Colonic mucosa (tissue), 4 donors: ENCODE measurements around the gene RFTN1. TPM values are rescaled to one million over a fixed set of nuclear protein-coding genes. Genes with fewer than 3 reads are reported as not detected.

ENCODE experiments used
- DNase-seq: peaks from one replicate; pipeline ENCODE4 v3.0.0-alpha.2; 2020
- H3K27ac ChIP-seq: fragments of 200-600 bp; one replicate; pipeline ENCODE4 v1.8.0; 2021
- H3K27me3 ChIP-seq: fragments of 200-600 bp; one replicate; pipeline ENCODE4 v1.8.0; 2021
- H3K36me3 ChIP-seq: fragments of 200-600 bp; one replicate; pipeline ENCODE4 v1.8.0; 2021
- H3K4me1 ChIP-seq: fragments of 200-600 bp; one replicate; pipeline ENCODE4 v1.8.0; 2021; ENCODE audit warnings: mild to moderate bottlenecking
- H3K4me3 ChIP-seq: fragments of 200-600 bp; one replicate; pipeline ENCODE4 v1.8.0; 2021
- H3K9ac ChIP-seq, 2 donors: one replicate each; pipeline ENCODE4 v1.7.0; 2013; ENCODE audit warnings: control low read depth in 2 of 2, low read depth in 2 of 2, low read length in 2 of 2
- H3K9me3 ChIP-seq: fragments of 200-600 bp; one replicate; pipeline ENCODE4 v1.8.0; 2021
- CTCF ChIP-seq: fragments of 200-600 bp; IDR thresholded peaks from one replicate; pipeline ENCODE4 v1.8.0; 2022; ENCODE audit warnings: antibody characterized with exemption, mild to moderate bottlenecking
- intact Hi-C: fragments of 100-400 bp; cut with DNase I; formaldehyde crosslinking; loops from one replicate; pipeline ENCODE4 v1.14.1; 2022
- total RNA-seq, 2 donors: library from RNA; stranded (reverse); fragmentation: NEBNext Ultra II Directional in 1 of 2; extraction: Animal tissue kit (Norgen Biotek cat#: 25700) in 1 of 2; gene quantifications; one replicate each; pipeline ENCODE4 v1.2.1, GENCODE V29; 2021
- donor health status: healthy.
- donor health status: DM: no; HTN: no; CAD: no.
- donor health status: DM: no; HTN: no; CAD: no.

RFTN1 gene
- total RNA-seq, 2 donors from 2014 or later = 4.0 to 10.2 TPM

GRCh38 chr3:16349986-16350596 lies 163.4 kb downstream of the RFTN1 start:
- H3K27me3 ChIP-seq = no peaks in the 10 kb centered on the region
- H3K9ac ChIP-seq = no peak overlapping the region
- H3K36me3 ChIP-seq = no peaks in the 10 kb centered on the region
- H3K4me3 ChIP-seq = no peak overlapping the region
- no peaks in the 10 kb centered on the region for H3K4me1 ChIP-seq
- TF ChIP-seq CTCF = no peak
- H3K27ac ChIP-seq = no peak overlapping the region
- DNase-seq = no peak
- intact Hi-C loops = no loop called here
- H3K9me3 ChIP-seq = no peaks in the 10 kb centered on the region

- H3K27ac ChIP-seq = no peak overlapping the region
- no peak overlapping the region for H3K9ac ChIP-seq
- no peaks in the 10 kb centered on the region for H3K9me3 ChIP-seq
- no peaks in the 10 kb centered on the region for H3K27me3 ChIP-seq
- no peak for TF ChIP-seq CTCF
- intact Hi-C loops = no loop called here
- no peak for DNase-seq
- H3K36me3 ChIP-seq = no peaks in the 10 kb centered on the region
- no peaks in the 10 kb centered on the region for H3K4me1 ChIP-seq
- H3K4me3 ChIP-seq = no peak overlapping the region
Observed at GRCh38 chr3:16347548-16347947, 166.0 kb downstream of the RFTN1 start.

- Histone ChIP-seq H3K27me3 (no peaks in the 10 kb centered on the region), H3K9me3 (no peaks in the 10 kb centered on the region), H3K27ac (no peak overlapping the region), H3K36me3 (no peaks in the 10 kb centered on the region), H3K4me1 (no peaks in the 10 kb centered on the region), H3K4me3 (no peak overlapping the region), H3K9ac (no peak overlapping the region)
- no peak for DNase-seq
- TF ChIP-seq CTCF = no peak
- intact Hi-C loops = no loop called here
Observed at GRCh38 chr3:16346413-16347081, 167.0 kb downstream of the RFTN1 start.

GRCh38 chr3:16343101-16343500 lies 170.4 kb downstream of the RFTN1 start:
- no peaks in the 10 kb centered on the region for H3K4me1 ChIP-seq
- H3K9me3 ChIP-seq = no peaks in the 10 kb centered on the region
- intact Hi-C loops = no loop called here
- no peak for DNase-seq
- H3K27ac ChIP-seq = no peak overlapping the region
- no peaks in the 10 kb centered on the region for H3K36me3 ChIP-seq
- no peak overlapping the region for H3K9ac ChIP-seq
- no peak for TF ChIP-seq CTCF
- H3K27me3 ChIP-seq = no peaks in the 10 kb centered on the region
- H3K4me3 ChIP-seq = no peak overlapping the region

- Histone ChIP-seq H3K9ac (no peak overlapping the region), H3K36me3 (no peaks in the 10 kb centered on the region), H3K4me3 (no peak overlapping the region), H3K4me1 (no peaks in the 10 kb centered on the region), H3K27me3 (no peaks in the 10 kb centered on the region), H3K9me3 (no peaks in the 10 kb centered on the region), H3K27ac (no peak overlapping the region)
- intact Hi-C loops = no loop called here
- DNase-seq = no peak
- TF ChIP-seq CTCF = no peak
Observed at GRCh38 chr3:16338999-16339398, 174.5 kb downstream of the RFTN1 start.
